GM18526 (cell line): Measurements from ENCODE around the gene SLC26A8.
A peak's percentile ranks its signal among the peaks of the same experiment; 100 is the strongest.

Experiments used
- POLR2A ChIP-seq: IDR thresholded peaks from 3 replicates; pipeline ENCODE4 v1.6.1; 2011; ENCODE audit not compliant: insufficient read length; ENCODE audit errors: extremely low read depth

SLC26A8 gene

DNA sequence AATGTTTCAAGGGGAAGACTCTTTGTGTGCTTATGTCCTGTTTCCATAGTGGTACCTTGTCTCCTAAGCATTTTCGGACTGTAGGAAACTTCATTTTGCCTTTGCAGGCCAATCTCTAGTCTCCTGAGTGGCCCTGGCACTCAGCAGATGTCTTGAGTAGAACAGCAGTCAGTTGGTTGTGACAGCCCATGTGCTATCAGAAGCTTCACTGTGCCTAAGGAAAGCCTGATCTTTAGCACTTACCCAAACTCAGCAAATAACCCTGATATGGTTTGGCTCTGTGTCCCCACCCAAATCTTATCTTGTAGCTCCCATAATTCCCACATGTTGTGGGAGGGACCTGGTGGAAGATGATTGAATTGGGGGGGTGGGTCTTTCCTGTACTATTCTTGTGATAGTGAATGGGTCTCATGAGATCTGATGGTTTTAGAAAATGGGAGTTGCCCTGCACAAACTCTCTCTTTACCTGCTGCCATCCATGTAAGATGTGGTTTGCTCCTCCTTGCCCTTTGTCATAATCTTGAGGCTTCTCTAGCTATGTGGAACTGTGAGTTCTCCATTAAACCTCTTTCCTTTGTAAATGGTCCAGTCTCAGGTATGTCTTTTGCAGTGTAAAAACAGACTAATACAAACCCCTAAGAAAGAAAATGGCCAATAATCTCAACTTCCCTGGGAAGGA, 87.6 kb downstream of the SLC26A8 start:
- no peak for TF ChIP-seq POLR2A

DNA sequence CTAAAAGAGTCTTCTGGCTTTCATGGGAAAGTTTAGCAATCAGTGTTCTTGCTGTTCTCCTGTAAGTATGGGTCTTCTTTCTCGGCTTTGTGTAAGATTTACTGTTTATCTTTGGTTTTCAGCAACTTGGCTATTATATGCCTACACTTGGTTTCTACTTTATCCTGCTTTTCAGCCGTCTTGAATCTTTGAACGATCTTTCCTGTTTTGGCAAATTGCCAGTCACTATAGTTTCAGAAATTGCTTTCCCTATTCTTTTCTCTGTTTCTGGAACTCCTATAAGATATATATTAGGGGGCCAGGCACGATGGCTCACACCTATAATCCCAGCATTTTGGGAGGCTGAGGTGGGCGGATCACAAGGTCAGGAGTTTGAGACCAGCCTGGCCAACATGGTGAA, 89.0 kb downstream of the SLC26A8 start:
- no peak for TF ChIP-seq POLR2A

DNA sequence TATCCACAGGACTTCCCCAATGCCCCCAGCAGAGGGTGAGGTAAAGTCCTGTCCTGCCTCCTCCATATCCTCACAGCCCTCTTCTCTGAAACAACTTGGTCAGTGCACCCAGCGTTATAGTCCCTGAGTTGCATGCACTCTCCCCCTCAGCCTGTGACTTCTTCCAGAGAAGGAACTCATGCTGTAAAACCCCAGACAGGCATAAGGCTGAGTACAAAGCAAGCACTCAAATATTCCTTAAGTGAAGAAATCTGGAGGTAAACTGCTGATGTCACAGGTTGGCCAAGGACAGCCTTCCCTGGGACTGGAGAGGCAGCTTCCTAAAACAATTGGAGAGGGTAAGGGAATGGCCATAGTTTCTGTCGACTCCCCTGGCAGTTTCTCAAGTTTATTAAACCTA, 90.6 kb downstream of the SLC26A8 start:
- TF ChIP-seq POLR2A: no peak

DNA sequence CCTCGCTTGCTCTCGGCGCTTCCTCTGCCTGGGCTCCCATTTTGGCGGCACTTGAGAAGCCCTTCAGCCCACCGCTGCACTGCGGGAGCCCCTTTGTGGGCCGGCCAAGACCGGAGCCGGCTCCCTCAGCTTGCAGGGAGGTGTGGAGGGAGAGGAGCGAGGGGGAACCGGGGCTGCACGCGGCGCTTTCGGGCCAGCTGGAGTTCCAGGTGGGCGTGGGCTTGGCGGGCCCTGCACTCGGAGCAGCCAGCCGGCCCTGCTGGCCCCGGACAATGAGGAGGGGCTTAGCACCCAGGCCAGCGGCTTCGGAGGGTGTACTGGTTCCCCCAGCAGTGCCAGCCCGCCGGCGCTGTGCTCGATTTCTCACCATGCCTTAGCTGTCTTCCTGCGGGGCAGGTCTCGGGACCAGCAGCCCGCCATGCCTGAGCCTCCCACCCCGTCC, 93.3 kb downstream of the SLC26A8 start:
- no peak for TF ChIP-seq POLR2A

- no peak for TF ChIP-seq POLR2A
These were observed 94.8 kb downstream of the SLC26A8 start for GRCh38 chr6:35929601-35930000.

- TF ChIP-seq POLR2A: no peak
These were observed 97.8 kb downstream of the SLC26A8 start for GRCh38 chr6:35926509-35927215.

DNA sequence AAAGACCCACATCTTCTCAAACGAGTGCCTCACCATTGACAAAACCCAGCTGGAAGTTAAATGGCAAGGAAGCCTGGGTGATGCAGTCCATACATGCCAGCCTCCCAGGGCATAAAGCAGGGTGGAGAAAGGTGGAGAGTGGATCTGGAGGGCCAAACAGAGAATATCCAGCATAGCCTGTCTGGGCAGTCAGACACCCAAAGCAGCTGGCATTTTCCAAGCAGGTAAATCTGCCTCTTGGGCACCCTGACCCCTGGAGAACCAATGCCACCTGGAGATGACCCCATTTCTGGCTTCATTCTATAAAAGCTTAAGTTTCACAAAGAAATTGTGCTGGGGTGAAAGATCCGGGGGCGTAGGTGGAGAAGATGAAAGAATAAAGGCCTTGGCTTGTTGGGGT, 98.5 kb downstream of the SLC26A8 start:
- TF ChIP-seq POLR2A: no peak

- no peak for TF ChIP-seq POLR2A
These were observed 100.3 kb downstream of the SLC26A8 start for GRCh38 chr6:35924146-35924545.

DNA sequence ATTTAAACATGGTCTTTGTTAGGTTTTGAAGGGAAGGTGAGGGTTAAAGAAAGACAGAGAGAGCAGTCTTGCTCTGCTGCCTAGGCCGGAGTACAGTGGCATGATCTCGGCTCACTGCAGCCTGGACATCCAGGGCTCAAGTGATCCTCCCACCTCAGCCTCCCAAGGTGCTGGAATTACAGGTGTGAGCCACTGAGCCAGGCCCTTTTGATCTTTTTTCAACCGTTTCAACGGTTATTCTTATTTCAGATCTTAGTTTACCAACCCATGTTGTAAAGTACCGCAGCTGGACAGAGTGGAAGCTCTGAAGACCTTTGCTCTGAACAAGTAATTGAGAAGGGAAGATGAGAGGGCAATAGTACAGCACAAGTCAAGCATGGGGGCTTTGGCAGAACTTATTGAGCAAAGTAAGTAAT, 102.3 kb downstream of the SLC26A8 start:
- TF ChIP-seq POLR2A: no peak

GRCh38 chr6:35920793-35921732, 103.4 kb downstream of the SLC26A8 start, which contains the start of gene SRPK1:
SRPK1 (minus strand) TSS chr6:35921098; CDS start chr6:35921056, 42 bp downstream.
- TF ChIP-seq POLR2A: peak; percentile 88

DNA sequence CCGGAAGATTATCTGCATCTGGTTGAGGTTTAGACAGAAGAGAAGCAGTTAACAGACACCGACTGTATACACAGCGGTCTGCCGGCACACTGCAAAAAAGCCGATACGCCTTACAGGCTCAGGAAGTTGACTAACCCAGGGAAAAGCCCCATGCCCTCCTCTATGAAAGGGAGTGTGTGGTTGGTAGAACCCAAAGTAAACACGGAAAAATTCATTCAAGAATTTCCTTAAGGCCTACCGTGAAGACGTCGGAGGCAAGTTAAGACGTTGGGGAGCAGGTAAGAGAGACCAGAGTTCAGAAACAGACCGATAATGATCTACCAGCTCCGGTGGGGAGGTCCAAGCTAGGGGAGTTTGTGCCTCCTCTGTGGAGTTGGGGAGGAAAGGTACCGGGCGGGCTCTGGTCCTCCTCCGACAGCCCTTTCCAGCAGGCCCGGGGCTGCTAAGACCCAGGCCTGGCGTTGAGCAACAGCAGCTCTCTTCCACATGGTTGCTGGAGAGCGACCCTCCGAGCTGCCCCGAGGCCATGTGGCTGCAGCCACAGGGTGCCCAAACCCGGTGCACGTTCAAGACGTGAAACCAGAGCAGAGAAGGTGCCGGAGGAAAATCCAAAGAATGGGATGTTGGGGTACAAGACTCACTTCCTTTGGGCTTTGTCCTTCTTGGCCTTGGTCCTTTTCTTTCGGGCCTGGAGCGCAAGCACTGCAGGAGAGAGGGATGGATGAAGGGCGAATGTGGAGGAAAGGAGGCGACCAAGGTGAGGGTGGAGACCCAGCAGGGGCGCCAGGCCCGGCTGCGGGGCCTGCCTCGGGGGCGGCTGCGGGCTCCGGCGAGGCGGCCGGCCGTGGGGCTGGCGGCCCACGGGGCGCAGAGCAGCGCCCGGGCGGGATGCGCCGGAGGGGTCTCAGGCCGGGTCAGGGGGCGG, 104.4 kb downstream of the SLC26A8 start:
- TF ChIP-seq POLR2A: no peak

DNA sequence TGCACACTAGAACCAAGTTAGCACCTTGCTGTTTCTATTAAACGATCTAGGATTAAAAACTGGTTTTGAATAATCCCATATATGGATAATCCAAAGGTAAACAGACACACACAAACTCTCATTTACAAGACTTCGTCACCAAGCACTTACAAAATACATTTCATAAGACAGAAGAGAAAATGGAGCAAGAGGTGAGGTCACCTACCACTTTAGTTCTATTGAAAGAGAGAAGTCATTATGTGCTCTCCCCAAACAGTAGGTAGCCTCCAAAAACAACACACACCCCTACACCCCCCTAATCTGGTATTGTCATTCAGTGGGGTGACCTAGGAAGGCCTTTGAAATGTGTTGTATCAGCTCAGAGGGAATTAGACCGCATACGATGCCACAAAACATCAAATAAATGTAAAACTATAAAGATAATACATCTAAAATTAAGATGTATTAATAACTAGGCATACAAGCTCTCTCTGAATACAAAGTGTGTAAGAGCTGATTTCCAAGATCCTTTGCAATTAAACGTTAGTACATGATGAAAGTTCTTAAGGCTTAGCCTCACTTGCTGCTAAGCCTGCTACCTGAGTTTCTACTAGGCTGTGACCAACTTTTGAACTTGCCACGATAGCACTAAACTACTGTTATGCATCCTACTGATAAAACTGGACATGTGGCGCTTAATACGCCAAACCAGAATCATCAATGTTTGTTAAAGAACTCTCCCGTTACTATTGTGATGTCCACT, 105.2 kb downstream of the SLC26A8 start:
- TF ChIP-seq POLR2A: no peak

GRCh38 chr6:35916056-35916455, 108.4 kb downstream of the SLC26A8 start:
- no peak for TF ChIP-seq POLR2A

GRCh38 chr6:35914536-35914935, 109.9 kb downstream of the SLC26A8 start:
- TF ChIP-seq POLR2A: no peak
